GM18909 (cell line): ENCODE results near the gene CKS2.

Source experiments
- ATAC-seq: cut with Tn5 transposase; IDR thresholded peaks from one replicate; pipeline ENCODE4 v1.9.1; 2021; ENCODE audit warnings: mild to moderate bottlenecking; ENCODE audit not compliant: unreplicated experiment, poor library complexity

CKS2 gene

DNA sequence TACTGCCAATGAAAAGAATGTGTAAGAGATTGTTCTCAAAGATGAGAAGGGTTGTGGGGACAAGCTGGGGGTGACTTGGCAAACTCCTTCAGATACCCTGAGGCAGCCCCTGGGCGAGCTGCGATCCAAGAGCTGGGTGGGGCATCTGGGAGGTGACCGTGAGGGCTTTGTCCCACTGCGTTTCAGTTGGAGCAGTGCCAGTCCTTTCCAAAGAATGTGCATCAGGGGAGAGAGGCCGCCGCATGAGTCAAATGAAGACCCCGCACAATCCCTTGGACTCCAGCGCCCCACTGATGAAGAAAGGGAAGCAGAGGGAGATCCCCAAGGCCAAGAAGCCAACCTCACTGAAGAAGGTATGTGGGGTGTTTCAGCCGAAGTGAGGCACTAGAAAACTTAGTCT is 35.7 kb downstream of the CKS2 start:
- ATAC-seq = no peak

DNA sequence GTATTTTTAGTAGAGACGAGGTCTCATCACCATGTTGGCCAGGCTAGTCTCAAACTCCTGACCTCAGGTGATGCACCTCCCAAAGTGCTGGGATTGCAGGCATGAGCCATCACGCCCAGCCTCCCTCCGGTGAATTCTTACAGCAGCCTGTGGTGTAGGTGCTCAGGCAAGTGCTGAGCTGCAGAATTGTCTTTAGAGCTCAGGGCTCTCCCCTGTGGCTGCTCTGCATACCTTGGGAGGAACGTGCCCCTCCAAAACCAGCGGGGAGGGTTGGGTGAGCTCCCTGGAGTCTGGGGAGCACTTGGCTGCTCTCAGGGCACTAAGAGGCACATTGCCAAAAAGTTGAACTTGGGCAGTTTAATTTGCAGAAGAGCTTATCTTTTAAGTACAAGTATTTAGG is 36.7 kb downstream of the CKS2 start:
- no peak for ATAC-seq

DNA sequence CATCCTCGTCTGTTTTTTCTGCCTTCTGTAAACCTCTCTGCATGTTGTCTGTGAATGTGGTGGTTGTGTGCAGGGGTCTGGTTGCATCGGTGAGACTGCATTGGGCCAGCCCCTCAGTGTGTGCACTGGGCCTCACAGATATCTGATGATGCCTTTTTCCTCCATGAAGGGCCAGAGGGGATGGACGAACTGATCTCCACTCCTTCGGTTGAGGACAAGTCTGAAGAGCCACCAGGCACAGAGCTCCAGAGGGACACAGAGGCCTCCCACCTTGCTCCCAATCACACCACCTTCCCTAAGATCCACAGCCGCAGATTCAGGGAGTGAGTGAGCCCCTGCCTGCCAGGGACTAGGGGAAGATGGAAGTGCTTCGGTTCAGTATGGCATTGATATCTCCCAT is 38.6 kb downstream of the CKS2 start:
- no peak for ATAC-seq

DNA sequence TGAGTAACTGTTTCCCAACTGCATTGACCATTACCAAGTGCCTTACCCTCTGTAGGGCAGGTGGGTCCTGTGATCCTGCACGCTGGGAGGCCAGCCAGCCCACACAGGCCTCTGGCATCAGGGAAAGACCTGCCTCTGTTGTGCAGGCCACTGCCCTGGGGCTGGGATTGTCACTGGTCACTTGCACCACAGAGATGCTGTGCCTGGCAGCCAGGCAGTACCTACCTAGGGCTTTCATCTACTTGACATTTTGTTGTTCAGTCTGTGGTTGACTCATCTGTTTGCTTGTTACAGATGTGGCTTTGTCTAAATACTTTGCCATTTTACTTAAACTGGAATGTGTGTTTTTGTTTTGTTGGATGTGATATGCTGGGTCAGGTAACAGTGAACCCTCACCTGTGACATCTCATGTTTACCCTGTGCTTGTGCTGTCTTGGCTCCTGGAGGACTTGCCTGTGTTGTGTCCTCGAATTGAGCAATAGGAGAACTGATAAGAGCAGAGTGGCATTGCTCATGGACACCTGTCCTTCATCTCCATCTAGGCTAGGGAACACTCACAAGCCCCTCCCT is 40.1 kb downstream of the CKS2 start:
- ATAC-seq = no peak

DNA sequence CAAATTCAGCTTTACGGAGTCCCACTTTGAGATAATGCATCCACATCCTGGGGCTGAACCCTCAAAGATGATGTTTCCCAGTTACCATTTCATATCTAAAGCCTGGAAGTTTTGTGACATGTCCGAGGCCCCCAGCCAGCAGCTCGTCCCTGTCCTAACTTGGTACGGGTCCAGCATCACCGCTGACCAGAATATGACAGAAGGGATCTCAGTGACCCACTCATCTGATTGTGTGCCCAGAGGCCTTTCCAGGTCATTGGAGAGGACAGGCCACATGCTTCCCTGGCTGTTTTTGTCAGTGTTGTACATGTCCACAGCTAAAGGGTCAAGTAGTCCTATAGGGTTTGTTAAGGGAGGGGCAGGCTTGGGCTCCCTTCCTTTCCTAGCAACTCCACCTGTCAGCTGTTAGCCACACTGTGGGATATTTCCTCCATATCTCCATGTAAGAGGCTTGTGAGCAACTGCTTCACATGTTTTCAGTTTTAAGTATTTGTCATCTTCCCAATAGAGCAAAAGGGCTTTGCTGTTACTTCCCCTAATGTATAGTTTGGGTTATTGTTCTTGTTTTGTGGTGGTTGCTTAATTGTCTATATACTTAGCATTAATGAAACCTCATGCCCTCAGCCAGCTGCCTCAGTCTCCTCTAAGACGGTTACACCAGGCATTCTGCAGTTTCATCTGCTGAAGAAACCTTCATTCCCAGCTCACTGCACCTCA is 40.7 kb downstream of the CKS2 start:
- no peak for ATAC-seq

DNA sequence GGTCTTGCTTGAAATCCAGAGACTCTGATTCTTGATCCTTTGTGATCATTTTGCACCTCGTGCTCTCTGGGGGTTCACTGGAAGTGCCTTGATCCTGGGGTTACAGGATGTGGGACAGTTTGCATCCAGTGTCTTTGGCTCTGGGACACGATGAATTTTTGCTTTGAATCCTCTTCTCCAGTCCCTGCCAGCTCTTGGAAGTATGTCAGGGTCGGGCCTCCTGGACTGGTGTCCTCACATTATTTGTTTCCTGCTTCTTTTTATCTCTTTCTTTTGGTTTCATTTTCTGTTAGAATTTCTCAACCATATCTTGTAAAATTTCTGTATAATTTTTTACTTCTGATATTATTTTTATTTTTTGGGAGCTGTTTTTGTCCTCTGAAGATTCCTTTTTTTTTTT is 41.5 kb downstream of the CKS2 start:
- ATAC-seq = no peak

DNA sequence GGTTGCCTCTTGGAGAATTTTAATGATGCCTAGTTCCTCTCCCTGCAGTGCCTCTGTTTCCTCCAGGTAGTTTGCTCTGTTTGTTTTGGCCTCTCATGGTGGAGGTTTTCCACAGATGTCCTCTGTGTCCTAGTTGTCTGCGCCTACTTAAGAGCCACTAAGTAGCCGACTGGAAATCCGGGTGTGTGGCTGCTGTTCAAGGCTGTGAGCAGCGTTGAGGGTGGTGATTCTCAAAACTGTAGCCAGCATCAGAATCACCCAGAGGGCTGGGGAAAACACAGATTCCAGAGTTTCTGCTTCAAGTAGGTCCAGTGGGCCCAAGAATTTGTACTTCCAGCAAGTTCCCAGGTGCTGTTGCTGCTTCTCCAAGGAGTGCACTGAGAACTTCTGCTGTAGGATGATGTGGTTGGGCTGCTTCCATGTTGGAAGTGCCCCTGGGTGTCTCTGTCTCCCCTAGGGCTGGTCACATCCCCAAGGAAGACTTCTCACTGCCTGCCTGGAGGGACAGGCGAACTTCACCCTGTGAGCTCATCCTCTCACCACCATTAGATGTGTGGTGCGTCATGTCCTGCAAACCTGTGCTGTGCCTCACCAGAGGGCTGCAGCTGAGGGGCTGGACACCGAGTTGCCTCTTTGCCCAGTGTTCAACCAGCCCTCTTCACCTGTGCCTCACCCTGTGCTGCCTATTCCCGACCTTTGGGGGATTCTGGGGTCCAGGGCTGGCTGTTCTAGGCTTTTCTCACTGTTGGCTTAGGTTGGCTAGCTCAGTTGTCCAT is 42.1 kb downstream of the CKS2 start:
- ATAC-seq = no peak

DNA sequence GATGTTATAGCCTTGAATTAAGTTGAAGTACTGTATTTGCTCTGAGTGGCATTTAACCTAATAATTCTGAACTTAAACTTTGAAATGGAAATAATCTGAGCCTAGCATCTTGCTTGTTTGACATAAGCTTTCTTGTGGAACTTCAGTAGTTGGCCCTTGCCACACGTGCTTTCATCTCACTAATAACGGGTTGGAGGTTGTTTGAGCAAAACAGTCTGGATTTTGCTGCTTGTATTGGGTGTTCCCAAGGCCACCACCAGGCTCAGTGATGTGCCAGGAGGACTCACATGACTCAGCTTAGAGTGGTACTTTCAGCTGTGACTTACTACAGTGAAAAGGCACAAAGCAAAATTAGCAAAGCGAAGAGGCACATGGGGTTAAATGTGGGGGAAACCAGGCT is 43.0 kb downstream of the CKS2 start:
- ATAC-seq = no peak

DNA sequence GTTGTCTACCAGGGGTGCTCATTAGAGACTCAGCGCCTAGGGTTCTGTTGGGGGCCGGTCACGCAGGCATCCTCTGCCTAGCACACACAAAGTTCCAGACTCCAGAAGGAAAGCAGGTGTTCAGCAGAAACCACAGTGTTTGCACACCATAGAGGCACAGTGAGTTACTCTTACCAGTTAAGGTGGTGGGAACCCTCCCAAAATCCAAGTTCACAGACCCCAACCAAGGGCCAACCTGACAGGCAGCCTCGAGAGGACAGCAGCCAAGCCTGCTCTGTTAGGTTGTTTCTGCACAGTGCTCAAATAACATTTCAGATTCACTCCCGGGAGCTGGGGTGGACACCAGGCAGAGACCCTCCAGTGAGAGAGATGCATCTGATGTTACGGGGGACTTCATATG is 43.5 kb downstream of the CKS2 start:
- no peak for ATAC-seq

DNA sequence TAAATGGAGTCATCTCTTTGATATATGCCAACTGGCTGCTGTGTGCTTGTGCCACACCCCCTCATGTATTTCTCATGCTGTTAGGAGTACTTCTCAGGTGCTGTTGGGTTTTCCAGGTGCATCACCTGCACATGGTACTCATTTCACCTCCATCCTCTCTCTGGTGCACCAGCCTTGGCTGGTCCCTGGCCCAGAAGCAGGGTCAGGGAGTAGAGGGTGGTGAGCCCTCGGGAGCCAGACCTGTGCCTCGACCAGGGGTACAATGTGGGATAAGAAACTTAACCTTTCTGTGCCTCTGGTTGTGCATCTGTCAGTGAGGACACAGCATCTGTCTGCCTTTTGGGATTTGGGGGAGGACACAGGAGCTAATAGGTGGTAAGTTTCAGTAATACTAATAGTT is 45.8 kb downstream of the CKS2 start:
- no peak for ATAC-seq

DNA sequence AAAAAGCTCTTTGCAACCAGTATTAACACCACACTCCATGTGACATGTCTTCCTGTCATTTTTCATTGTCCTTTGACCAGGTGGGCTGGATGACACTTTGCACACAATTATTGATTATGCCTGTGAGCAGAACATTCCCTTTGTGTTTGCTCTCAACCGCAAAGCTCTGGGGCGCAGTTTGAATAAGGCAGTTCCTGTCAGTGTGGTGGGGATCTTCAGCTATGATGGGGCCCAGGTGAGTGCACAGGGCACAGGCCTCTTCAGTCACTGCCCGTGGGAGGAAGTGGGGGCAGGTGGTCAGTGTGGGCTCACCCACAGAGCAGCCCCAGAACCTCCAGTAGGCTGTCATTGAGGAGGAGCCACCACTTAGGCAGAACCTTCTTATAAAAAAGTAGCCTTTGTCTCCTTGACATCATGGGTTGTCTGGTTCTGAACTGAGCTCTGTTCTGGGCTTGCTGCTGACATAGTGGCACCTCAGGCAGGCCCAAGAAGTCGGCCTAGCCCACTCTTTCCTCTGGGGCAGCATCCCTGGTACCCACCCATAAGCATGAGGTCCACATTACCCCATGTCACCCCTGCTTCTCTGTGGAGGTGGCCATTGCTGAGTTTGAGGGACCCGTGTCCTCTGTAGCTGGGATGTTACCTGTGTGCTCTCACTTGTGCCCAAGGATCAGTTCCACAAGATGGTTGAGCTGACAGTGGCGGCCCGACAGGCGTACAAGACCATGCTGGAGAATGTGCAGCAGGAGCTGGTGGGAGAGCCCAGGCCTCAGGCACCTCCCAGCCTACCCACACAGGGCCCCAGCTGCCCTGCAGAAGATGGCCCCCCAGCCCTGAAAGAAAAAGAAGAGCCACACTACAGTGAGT is 46.6 kb downstream of the CKS2 start:
- ATAC-seq = no peak

DNA sequence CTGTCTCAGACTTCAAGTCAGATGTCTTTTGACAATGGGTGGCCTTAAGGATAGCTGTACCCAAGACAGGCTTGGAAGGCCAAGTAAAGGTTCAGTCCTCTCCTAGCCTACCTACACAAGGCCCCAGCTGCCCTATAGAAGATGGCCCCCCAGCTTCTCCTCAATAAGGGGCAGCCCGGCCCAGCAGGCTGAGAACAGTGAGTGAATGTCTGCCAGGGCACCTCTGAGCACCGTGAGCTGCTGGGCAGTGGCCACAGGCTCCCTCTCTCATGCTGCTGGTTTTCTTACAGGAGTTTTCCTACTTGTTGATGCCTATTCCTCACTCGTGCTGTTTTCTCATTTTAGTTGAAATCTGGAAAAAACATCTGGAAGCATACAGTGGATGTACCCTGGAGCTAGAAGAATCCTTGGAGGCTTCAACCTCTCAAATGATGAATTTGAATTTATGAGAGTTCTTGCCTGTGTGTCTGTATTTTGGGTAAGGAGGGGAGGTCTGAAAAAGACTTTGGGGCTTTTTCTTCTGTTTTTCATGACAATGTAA is 47.5 kb downstream of the CKS2 start:
- no peak for ATAC-seq

DNA sequence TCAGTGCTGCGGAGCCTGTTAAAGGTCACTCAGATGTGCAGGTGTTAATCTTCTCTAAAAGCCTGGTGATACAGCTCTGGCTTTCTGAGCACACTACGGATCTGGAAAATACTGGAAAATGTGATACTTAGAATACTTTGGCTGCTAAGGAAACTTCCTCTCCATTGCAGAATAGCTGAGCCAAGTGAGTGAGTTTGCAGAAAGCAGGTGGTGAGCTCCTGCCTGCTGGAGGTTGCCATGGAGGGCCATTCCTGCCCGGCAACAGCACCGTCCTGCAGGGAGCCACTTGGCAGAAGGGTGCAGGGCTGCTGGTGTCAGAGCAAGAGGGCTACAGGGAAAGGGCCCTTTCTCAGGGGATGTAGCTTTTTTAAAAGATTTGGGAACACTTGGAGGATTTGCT is 48.0 kb downstream of the CKS2 start:
- ATAC-seq = no peak

DNA sequence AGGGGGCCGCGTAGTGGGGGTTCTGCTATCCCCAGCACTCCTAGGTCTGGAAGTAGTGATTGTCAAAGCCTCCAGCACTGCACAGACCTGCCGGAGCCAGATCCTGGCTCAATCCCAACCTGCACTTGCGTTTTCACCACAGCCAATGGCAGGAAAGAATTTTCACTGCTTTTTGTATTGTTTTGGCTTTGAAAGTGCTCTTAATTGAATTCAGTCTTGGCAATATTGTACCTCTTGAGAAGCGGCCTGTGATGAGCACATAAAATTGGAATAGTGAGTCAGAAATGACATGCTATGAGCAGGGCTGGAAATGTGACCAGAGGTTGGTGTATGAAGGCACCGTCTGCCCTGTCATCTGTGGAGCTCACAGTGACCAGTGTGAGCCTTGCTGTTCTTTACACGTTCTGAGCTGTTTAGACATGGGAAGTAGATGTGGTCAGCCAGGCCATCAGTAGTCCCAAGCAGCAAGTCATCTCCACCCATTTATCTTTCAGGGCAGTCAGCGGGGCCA is 48.8 kb downstream of the CKS2 start:
- no peak for ATAC-seq

DNA sequence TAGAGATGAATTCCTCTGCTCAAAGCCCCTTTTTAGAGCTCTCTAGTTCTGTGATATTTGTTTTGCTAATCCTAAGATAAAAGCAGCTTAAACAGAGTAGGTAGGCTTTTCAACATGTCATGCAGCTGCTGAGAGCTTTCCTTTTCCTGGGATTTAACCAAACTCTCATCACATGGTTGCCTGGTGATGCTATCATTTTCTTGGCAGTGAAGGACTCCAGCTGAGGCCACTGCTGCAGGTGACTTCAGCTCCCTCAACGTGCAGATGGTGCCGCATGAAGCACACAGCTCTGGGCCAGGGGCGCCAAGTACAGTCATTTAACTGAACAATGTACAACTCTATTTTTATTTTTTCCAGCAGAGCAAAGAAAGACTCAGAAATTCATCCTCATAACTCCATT is 49.5 kb downstream of the CKS2 start:
- ATAC-seq = no peak

DNA sequence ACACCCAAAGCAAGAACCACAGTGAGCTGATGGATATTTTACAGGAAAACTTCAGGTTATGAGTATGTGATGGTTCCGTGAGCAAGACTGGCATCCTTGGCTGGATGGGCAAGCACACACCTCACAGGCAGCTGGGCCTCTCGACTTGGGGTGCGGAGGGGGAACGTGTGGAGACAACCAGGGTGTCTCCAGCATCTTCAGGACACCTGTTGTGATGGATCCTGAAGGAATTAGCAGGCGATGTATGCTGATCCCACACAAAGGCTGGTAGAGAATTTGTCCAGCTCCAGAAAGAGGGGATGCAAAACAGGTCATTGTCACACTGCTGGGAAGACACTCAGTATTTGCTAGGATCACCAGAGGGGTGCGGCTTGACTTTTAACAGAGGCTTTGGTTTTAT is 50.0 kb downstream of the CKS2 start:
- ATAC-seq = no peak

DNA sequence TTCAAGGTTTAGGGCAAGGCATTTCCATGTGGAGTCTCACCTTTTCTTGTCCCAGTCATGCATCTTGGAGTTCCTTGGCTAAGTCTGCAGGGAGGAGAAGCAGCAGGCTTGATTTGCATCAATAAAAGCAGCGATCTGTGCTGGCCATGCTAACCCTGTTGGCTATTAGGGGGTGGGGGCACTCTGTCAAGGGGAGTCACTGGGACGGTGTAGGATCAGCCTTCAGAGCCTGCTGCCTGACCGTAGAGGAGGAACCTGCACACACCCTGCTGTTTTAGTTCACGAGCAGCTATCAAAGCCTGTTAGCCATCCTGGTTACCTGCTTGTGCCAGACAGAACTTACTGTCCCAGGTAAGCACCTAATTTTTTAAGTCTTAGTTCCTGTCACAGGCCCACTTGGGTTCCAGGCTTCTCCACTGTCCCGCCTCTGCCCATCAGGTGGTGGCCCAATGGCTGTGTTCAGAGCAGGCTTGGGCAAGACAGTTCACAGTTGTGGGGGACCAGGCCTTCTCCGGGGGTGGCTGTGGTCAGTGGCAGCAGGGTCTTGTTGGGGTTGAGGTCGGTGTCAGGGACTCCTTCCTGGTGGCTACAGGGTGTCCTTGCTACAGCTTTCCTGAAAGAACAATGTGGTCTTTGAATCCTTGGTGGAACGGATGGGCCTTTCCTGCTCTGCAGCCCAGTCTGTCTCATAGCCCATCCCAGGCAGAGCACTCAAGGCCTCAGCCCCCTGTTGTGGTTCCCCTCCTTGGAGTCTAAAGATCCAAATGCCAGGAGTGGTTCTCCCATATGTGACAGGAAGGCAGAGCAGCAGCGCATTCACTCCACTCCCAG is 51.0 kb downstream of the CKS2 start:
- ATAC-seq = no peak

DNA sequence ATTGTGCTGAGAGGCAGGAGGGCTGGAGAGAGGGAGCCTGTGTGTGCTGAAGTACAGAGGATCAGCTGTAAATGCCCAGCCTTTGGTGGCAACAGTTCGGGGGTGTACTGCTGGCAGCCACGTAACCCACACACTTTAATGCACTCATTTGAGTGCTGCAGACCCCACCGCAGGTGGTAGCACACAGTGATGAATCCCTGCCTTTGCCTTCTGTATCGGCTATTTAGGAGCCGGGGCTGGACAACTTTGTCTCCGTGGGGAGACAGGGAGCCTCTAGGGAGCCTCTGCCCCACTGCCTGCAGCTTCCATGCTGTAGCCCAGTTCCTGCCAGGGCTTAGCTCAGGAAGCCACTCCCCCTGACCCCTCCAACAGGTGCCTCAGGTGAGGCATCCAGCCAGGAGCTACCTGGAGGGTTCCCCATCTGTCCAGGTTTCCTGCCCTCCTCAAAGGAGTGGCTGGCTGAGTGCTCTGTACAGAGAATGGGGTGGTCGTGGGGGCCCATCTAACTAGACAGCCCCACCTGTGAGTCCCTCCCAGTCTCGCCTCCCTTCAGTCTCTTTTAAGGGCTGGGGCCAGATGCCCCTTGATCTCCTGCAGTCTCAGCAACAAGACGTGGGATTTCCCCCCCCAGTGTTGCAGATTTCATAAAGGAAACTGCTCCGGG is 51.8 kb downstream of the CKS2 start:
- no peak for ATAC-seq

DNA sequence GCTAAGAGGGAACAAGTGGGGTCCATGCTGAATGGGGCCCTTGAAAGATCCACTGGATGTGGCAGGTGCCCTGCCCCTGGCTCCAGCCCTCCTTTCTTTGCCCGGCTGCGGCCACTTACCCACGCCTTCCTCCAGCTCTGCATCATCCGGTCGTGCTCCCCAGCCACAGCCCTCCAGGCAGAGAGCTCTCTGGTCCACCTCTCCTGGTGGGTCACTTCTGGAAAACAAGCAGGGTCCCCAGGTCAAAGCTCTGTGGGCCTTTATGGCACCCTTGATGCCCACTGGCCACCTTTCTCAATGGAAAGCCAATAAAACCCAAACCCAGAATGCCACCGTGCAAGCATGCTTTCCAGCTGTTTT is 52.3 kb downstream of the CKS2 start:
- no peak for ATAC-seq
